Lower leg skin (tissue), 4 donors: ENCODE data around the gene HCLS1. TPM values are rescaled to one million over a fixed set of nuclear protein-coding genes. Genes with fewer than 3 reads are reported as not detected.

Source experiments
- DNase-seq, 2 donors: peaks; one replicate each; pipeline ENCODE4 v3.0.0-alpha.2; 2019; ENCODE audit warnings: low spot score in 2 of 2
- H3K4me3 ChIP-seq: fragments of 200-600 bp; sonication (generic); 2 replicates; pipeline ENCODE4 v1.5.1; 2017; ENCODE audit warnings: mild to moderate bottlenecking, low read depth; ENCODE audit not compliant: poor library complexity, severe bottlenecking
- CTCF ChIP-seq, 3 donors: fragments of 450-650 bp; IDR thresholded peaks; one replicate each; pipeline ENCODE4 v1.5.1; 2016; ENCODE audit warnings: antibody characterized with exemption in 3 of 3, mild to moderate bottlenecking in 3 of 3, moderate library complexity in 2 of 3
- POLR2A ChIP-seq, 2 donors: fragments of 450-650 bp; IDR thresholded peaks; one replicate each; pipeline ENCODE4 v1.6.1; 2016 to 2017; ENCODE audit warnings: antibody characterized with exemption in 2 of 2, mild to moderate bottlenecking in 1 of 2, moderate library complexity in 1 of 2
- WGBS, 2 donors: methylation state at CpG; one replicate each; pipeline ENCODE4 v1.1.5; 2018; 5-methylcytosine and 5-hydroxymethylcytosine counted together
- intact Hi-C: fragments of 100-400 bp; cut with DNase I; formaldehyde crosslinking; loops from one replicate; pipeline ENCODE4 v1.15.0; 2023; ENCODE audit warnings: low total_unique reads
- total RNA-seq, 4 donors: library from RNA; depleted of rRNA; stranded (reverse); fragments of >200 nt; gene quantifications; one replicate each; pipeline ENCODE4 v1.1.0, GENCODE V29; 2016

The HCLS1 gene
- total RNA-seq, 4 donors from 2014 or later: 8.8 to 21.9 (median 13.2) TPM

- intact Hi-C loops: no loop called here
- no peak for DNase-seq
Observed at GRCh38 chr3:121592856-121593702, 67.6 kb downstream of the HCLS1 start, which contains the start of gene FBXO40. Gene FBXO40 (plus strand): TSS chr3:121593379. CDS start chr3:121620576, 27,197 bp downstream.

GRCh38 chr3:121584418-121584817 lies 76.3 kb downstream of the HCLS1 start:
- no peak for DNase-seq
- 90 to 93% methylated on average over 1 of the region's 1 CpG for WGBS, 2 donors
- TF ChIP-seq POLR2A (IDR thresholded peaks at IDR 0.05) (no peak), CTCF (IDR thresholded peaks at IDR 0.05) (no peak)
- intact Hi-C loops: no loop called here
- H3K4me3 ChIP-seq: no peak overlapping the region

More at GRCh38 chr3:121592856-121593702, 67.6 kb downstream of the HCLS1 start, which contains the start of gene FBXO40:
- TF ChIP-seq POLR2A (IDR thresholded peaks at IDR 0.05) (no peak), CTCF (IDR thresholded peaks at IDR 0.05) (no peak)
- H3K4me3 ChIP-seq: no peak within 1 kb of the TSS
- 48 to 55% methylated on average over 11 of the region's 11 CpGs for WGBS, 2 donors

- TF ChIP-seq POLR2A (IDR thresholded peaks at IDR 0.05) (no peak), CTCF (IDR thresholded peaks at IDR 0.05) (no peak)
- 51 to 64% methylated on average over 2 of the region's 2 CpGs for WGBS, 2 donors
- intact Hi-C loops: no loop called here
- no peak overlapping the region for H3K4me3 ChIP-seq
- no peak for DNase-seq
Observed at GRCh38 chr3:121581691-121582090, 79.0 kb downstream of the HCLS1 start.

Other genes with a start within 250 kb of the HCLS1 start
- under 1 TPM; 0.42 to 0.91 (median 0.54) TPM for gene POLQ, start 114.9 kb downstream of the HCLS1 start, total RNA-seq
- not detected for gene ARGFX, start 93.0 kb downstream of the HCLS1 start, total RNA-seq
- not detected for gene FBXO40, start 67.5 kb downstream of the HCLS1 start, total RNA-seq
- 10 to 100 TPM; 42.8 to 64.3 (median 48.5) TPM for gene GOLGB1, start 88.8 kb upstream of the HCLS1 start, total RNA-seq
- 10 to 100 TPM; 13.2 to 19.6 (median 17.7) TPM for gene IQCB1, start 174.2 kb upstream of the HCLS1 start, total RNA-seq
- gene EAF2, start 174.3 kb upstream of the HCLS1 start, total RNA-seq: 1 to 10 TPM in 3 of 4 donors, not detected in 1; 1.3 to 4.5 (median 1.4) TPM
- 1 to 10 TPM in 2 of 4 donors, under 1 TPM in 2; 0.42 to 2.9 (median 1.5) TPM for gene SLC15A2, start 233.5 kb upstream of the HCLS1 start, total RNA-seq